ENCODE measurements around the gene RAET1E.

DNA sequence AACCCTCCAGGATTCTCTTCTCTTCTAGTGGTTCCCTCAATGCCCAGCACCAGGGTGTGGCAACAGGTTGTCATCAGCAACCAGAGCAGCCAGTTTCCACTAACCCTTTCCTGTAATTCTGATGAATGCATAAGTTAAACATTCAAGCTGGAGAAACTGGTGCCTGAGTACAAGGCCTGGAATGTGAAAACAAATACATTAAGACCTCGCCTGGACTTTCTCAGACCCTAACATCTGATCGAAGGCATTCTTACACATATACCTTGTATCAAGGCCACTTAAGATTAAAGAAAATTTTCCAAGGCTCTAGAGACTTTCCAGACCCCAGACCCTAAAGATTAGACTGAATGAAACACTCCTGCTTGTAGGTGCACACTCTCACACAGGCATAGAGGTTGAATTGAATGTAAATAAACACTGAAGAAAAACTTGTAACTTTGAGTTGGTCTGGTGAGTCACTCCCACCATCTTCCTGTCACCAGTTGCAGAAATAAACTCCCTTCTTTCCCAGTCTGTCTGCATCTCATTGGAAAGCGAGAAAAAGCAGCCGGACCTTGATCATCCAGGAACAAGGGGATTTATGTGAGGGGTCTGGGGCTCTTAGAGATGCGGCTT, 42.8 kb downstream of the RAET1E start:
- TF ChIP-seq, protein P1, sequence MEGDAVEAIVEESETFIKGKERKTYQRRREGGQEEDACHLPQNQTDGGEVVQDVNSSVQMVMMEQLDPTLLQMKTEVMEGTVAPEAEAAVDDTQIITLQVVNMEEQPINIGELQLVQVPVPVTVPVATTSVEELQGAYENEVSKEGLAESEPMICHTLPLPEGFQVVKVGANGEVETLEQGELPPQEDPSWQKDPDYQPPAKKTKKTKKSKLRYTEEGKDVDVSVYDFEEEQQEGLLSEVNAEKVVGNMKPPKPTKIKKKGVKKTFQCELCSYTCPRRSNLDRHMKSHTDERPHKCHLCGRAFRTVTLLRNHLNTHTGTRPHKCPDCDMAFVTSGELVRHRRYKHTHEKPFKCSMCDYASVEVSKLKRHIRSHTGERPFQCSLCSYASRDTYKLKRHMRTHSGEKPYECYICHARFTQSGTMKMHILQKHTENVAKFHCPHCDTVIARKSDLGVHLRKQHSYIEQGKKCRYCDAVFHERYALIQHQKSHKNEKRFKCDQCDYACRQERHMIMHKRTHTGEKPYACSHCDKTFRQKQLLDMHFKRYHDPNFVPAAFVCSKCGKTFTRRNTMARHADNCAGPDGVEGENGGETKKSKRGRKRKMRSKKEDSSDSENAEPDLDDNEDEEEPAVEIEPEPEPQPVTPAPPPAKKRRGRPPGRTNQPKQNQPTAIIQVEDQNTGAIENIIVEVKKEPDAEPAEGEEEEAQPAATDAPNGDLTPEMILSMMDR (IDR thresholded peaks at IDR 0.05; ENCODE audit: low read length) = no peak
- TF ChIP-seq EZH2 (optimal IDR thresholded peaks at IDR 0.05; ENCODE audit: low read depth, low read length) = no peak
- no peak for TF ChIP-seq EZH2phosphoT487 (IDR thresholded peaks at IDR 0.05; ENCODE audit: low read length)
